Ovary (tissue), 9 donors: ENCODE data around the gene RNPEP. TPM values are rescaled to one million over a fixed set of nuclear protein-coding genes. Genes with fewer than 3 reads are reported as not detected.

Experiments
- DNase-seq, 5 donors: peaks; one replicate each; pipeline ENCODE4 v3.0.0-alpha.2; 2019 to 2020
- H3K27ac ChIP-seq, 2 donors: fragments of 200-600 bp; one replicate each; pipeline versions ENCODE4 v1.5.1 to v1.8.0; 2019 to 2022
- H3K27me3 ChIP-seq: fragments of 200-600 bp; one replicate; pipeline ENCODE4 v1.8.0; 2022
- H3K36me3 ChIP-seq: fragments of 200-600 bp; sonication (generic); one replicate; pipeline ENCODE4 v1.5.1; 2019
- H3K4me1 ChIP-seq: one replicate; pipeline ENCODE4 v1.8.1; 2013; ENCODE audit warnings: mild to moderate bottlenecking, moderate library complexity; ENCODE audit not compliant: insufficient read depth
- H3K4me3 ChIP-seq: fragments of 200-600 bp; sonication (generic); one replicate; pipeline ENCODE4 v1.5.1; 2017
- H3K9me3 ChIP-seq, 2 donors: fragments of 200-600 bp in 1 of 2; sonication (generic) in 1 of 2; one replicate each; pipeline versions ENCODE4 v1.5.1 to v1.8.1; 2013 to 2019; ENCODE audit warnings: mild to moderate bottlenecking in 1 of 2, moderate library complexity in 1 of 2
- EP300 ChIP-seq: sonication (generic); formaldehyde crosslinking; IDR thresholded peaks from one replicate; pipeline ENCODE4 v1.6.1; 2017; ENCODE audit warnings: antibody characterized with exemption
- POLR2A ChIP-seq: fragments of 450-650 bp; IDR thresholded peaks from one replicate; pipeline ENCODE4 v1.6.1; 2017; ENCODE audit warnings: antibody characterized with exemption, mild to moderate bottlenecking, moderate library complexity
- WGBS, 3 donors: extraction: QIAGEN DNeasy Blood & Tissue Kit in 1 of 3; methylation state at CpG; one replicate each; pipeline versions ENCODE4 v1.1.5 to v1.1.7; 2013 to 2017; 5-methylcytosine and 5-hydroxymethylcytosine counted together
- intact Hi-C, 4 donors: fragments of 100-400 bp; cut with DNase I; formaldehyde crosslinking; loops; one replicate each; pipeline versions ENCODE4 v1.11.0 to v1.15.1; 2022 to 2023
- polyA plus RNA-seq, 2 donors: library from polyadenylated mRNA; stranded (reverse); fragments of 200-250 nt in 1 of 2; fragments of 350-450 nt in 1 of 2; fragmentation: Illumina TruSeq in 1 of 2; extraction: RNeasy Lipid Tissue Mini Kit (QIAGEN cat#74804) in 1 of 2; gene quantifications; one replicate each; pipeline ENCODE4 v1.2.3, GENCODE V29; 2013 to 2014
- total RNA-seq, 7 donors: library from RNA; depleted of rRNA in 2 of 7; stranded (reverse); fragments of >200 nt in 2 of 7; fragmentation: NEBNext Ultra II Directional in 3 of 7; extraction: Animal tissue kit (Norgen Biotek cat#: 25700) in 3 of 7; gene quantifications; one replicate each; pipeline versions ENCODE4 v1.1.0 to v1.2.4, GENCODE V29; 2016 to 2023
- TF ChIP-seq, protein P1 (sequence below), 3 donors: fragments of 450-650 bp in 2 of 3; fragments of 200-600 bp in 1 of 3; IDR thresholded peaks; one replicate each; pipeline versions ENCODE4 v1.5.1 to v1.8.0; 2016 to 2022; ENCODE audit warnings: antibody characterized with exemption in 3 of 3, mild to moderate bottlenecking in 1 of 3
- donor health status: DM: no; HTN: no; CAD: no; lungs with moderate emphysema.
- donor health status: DM: no; HTN: no; CAD: no.
- donor health status: Bipolar disorder and iron deficiency.
- donor health status: DM: yes; HTN: yes; CAD: no.
- donor health status: DM: no; HTN: no; CAD: no.
- donor health status: DM: yes; HTN: yes; CAD: no.

The RNPEP gene
- total and polyA plus RNA-seq, 9 donors = 32.4 to 76.2 (median 43.9) TPM

- Histone ChIP-seq H3K27ac (no peak overlapping the region), H3K9me3 (no peaks in the 10 kb centered on the region), H3K36me3 (no peaks in the 10 kb centered on the region), H3K4me1 (peaks cover 2% of the 10 kb centered on the region), H3K4me3 (no peak overlapping the region), H3K27me3 (no peaks in the 10 kb centered on the region)
- 73 to 88% (median 83%) methylated on average over 4 of the region's 4 CpGs for WGBS, 3 donors
- no peak for TF ChIP-seq POLR2A
- TF ChIP-seq, protein P1, sequence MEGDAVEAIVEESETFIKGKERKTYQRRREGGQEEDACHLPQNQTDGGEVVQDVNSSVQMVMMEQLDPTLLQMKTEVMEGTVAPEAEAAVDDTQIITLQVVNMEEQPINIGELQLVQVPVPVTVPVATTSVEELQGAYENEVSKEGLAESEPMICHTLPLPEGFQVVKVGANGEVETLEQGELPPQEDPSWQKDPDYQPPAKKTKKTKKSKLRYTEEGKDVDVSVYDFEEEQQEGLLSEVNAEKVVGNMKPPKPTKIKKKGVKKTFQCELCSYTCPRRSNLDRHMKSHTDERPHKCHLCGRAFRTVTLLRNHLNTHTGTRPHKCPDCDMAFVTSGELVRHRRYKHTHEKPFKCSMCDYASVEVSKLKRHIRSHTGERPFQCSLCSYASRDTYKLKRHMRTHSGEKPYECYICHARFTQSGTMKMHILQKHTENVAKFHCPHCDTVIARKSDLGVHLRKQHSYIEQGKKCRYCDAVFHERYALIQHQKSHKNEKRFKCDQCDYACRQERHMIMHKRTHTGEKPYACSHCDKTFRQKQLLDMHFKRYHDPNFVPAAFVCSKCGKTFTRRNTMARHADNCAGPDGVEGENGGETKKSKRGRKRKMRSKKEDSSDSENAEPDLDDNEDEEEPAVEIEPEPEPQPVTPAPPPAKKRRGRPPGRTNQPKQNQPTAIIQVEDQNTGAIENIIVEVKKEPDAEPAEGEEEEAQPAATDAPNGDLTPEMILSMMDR (IDR thresholded peaks at IDR 0.05) = no peak
- no peak for TF ChIP-seq EP300
- intact Hi-C loops = no loop called here
- no peak for DNase-seq
These were observed 49.3 kb downstream of the RNPEP start for GRCh38 chr1:202031796-202032195.

DNA sequence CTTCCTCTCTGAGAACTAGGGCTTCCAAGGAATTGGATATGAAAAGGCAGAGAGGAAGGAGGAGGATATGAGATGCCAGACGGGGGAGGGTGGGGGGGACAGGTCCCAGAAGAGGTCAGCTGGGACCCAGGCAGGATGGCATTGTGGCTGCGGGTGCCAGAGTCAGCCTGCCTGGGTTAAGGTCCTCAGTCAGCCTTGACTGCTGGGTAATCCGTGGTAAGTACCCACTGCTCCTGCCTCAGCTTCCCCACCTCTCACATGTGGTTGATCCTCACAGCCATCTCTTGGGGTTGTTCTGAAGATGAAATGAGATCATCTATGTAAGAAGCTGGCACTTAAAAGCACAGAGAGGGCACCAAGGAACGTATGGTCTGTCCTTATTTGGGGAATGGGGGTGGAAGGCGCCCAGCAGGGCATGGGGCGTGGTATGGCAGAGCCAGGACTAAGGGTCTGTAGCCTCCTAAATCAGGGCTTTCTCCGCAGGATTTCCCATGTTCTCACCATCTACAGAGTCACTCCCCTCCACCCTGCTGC lies 51.8 kb downstream of the RNPEP start:
- peaks cover 2% of the 10 kb centered on the region for H3K4me1 ChIP-seq
- no peaks in the 10 kb centered on the region for H3K27me3 ChIP-seq
- no peaks in the 10 kb centered on the region for H3K9me3 ChIP-seq
- H3K27ac ChIP-seq = no peak overlapping the region
- H3K4me3 ChIP-seq = no peak overlapping the region
- no peak for DNase-seq
- WGBS, 3 donors = 76 to 81% (median 81%) methylated on average over 7 of the region's 7 CpGs
- intact Hi-C loops = no loop called here
- TF ChIP-seq EP300 = no peak
- no peak for TF ChIP-seq POLR2A
- TF ChIP-seq, protein P1 (IDR thresholded peaks at IDR 0.05) = no peak
- H3K36me3 ChIP-seq = no peaks in the 10 kb centered on the region

DNA sequence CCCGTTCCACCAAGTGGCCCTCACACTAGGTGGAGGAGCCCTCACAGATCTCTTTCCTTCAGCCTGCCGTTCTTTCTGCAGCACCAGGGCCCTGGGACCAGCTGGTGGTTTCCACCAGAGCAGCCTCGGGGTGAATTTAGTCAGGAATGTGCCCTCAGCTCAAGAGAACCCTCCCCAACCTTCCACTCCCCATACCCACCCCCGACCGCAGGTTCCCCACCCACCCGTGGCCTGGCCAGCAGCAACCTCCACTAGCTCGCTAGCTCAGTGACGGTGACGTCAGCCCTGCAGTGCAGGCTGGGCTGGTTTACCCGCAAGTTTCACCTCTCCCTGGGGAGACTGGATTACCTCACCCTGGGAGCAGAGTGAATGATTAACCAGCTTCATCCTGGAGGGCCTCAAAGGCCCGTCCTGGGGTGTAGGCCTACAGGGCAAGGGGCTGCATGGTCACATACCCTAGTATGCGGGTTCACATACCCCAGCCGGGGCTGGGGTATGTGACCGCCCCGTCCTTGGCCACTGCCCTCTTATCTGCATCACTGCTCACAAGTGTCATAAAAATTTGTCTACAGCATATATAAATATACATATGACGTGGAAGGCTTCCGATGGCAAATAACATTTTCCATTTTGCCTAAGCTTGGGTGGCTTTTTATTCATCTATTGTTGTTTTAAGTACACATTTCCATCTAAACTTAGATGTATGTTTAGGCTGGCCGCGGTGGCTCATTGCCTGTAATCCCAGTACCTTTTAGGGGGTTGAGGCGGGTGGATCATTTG lies 52.4 kb downstream of the RNPEP start:
- no peak overlapping the region for H3K4me3 ChIP-seq
- H3K27ac ChIP-seq = no peak overlapping the region
- intact Hi-C loops = no loop called here
- WGBS, 3 donors = 50 to 59% (median 55%) methylated on average over 20 of the region's 20 CpGs
- peak in 3 of 5 donors; percentile 58 to 80 (median 70) for DNase-seq
- peaks cover 2% of the 10 kb centered on the region for H3K4me1 ChIP-seq
- no peaks in the 10 kb centered on the region for H3K36me3 ChIP-seq
- H3K27me3 ChIP-seq = no peaks in the 10 kb centered on the region
- no peaks in the 10 kb centered on the region for H3K9me3 ChIP-seq
- TF ChIP-seq EP300 (no peak), POLR2A (no peak)
- TF ChIP-seq, protein P1 (IDR thresholded peaks at IDR 0.05) = no peak

DNA sequence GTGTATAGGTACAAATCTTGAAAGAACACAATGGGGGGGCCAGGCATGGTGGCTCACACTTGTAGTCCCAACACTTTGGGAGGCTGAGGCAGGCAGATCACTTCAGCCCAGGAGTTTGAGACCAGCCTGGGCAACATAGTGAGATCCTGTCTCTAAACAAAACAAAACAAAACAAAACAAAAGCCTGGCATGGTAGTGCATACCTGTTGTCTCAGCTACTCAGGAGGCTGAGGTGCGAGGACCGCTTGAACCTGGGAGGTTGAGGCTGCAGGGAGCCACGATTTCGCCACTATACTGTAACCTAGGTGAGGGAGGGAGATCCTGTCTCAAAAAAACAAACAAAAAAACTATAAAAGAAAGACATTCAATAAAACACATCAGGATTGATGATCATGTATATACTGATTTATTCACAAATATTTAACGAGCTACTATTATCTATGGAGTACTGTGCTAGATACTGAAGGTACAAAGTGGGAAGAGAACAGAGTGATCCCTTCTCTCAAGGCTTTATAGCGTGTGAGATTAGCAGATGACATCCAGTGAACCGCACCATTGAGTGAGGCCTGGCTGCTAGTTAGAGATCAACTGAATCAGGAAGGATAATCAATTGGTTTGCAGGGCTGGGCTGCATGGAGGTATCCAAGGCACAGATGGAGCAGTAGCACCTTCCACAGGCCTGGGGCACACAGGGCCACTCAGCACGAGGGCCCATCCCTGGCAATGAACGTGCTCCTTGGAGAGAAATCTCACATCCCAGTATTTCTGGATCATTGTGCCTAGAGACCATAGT lies 54.3 kb downstream of the RNPEP start:
- intact Hi-C loops = no loop called here
- Histone ChIP-seq H3K4me1 (peaks cover 2% of the 10 kb centered on the region), H3K27ac (no peak overlapping the region), H3K27me3 (no peaks in the 10 kb centered on the region), H3K9me3 (no peaks in the 10 kb centered on the region), H3K4me3 (no peak overlapping the region), H3K36me3 (no peaks in the 10 kb centered on the region)
- 90 to 96% (median 94%) methylated on average over 9 of the region's 9 CpGs for WGBS, 3 donors
- DNase-seq = no peak
- TF ChIP-seq EP300 (no peak), POLR2A (no peak)
- TF ChIP-seq, protein P1 (IDR thresholded peaks at IDR 0.05) = no peak
